GM18502 (cell line): ENCODE results near the gene EFHB.
"Not testable (repeated sequence)": the region's sequence is repeated elsewhere in the genome, so short reads cannot be mapped to it uniquely, and the experiment has no call there.

Experiments
- ATAC-seq: cut with Tn5 transposase; IDR thresholded peaks from one replicate; pipeline ENCODE4 v1.9.1; 2021; ENCODE audit warnings: mild to moderate bottlenecking; ENCODE audit not compliant: unreplicated experiment, poor library complexity

The EFHB gene

GRCh38 chr3:19931767-19932188, 2.2 kb downstream of the EFHB start:
- peak; percentile 57 for ATAC-seq

DNA sequence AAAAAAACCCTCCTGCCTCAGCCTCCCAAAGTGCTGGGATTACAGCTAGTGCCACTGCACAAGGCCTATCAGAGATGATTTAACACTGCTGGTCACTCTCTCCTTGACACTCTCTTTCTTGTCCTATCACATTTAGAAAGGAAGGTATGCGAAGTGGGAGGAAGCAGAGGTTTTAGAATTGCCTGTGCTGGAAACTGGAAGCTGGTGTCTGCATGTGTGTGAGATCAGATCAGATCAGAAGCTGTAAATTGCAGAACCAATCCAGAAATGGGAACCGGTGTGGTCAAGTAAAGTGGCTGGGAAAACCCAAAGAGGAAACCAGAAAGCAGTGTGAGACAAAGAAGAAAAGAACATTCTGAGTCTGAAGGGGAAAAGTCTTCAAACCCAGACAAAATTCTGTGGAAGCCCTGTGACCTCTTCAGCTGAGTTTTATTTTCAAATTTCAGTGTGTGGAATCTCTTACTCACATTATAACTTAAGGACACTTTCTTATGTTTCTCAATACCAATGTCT, 2.8 kb downstream of the EFHB start:
- ATAC-seq: peak; percentile 89

- ATAC-seq: no peak
Measured at GRCh38 chr3:19920401-19921080, 13.5 kb downstream of the EFHB start.

DNA sequence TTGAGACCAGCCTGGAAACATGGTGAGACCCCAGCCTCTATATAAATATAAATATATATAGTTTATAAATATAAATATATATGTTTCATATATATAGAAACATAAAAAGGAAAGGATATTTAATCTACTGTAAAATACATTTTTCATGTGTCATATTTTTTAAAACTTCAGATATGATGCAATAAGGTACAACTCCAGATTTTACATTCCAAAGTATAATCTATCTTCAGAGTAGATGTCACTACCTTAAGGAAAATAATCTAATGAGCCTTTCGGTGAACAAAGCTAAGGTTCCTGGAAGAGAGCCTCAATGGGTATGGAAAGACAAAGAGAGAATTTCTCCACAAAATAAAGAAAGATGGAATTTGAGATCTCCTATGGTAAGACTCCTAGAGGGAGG, 16.9 kb downstream of the EFHB start:
- ATAC-seq: no peak

- no peak for ATAC-seq
Measured at GRCh38 chr3:19911452-19911851, 22.6 kb downstream of the EFHB start.

DNA sequence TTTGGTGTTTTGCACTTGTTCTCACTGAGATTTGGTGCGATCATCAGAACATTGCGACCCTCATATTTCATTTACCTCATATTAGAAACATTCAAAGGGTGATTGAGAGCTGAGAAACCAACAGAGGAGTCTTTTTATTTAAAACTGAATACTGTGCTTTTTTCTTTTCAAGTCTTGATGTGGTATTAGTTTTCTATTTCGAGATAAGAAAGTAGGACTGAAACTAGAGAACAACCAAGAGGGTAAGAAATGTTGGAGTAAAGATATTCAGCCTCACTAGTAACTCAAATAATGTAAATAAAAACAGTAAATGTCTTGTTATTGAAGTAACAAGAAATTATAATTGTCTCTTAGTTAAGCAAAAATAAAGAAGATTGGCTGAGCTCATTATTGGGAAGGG, 26.5 kb downstream of the EFHB start:
- ATAC-seq: no peak

GRCh38 chr3:19903649-19904048, 30.4 kb downstream of the EFHB start:
- no peak for ATAC-seq

- no peak for ATAC-seq
Measured at GRCh38 chr3:19901918-19902317, 32.1 kb downstream of the EFHB start.

DNA sequence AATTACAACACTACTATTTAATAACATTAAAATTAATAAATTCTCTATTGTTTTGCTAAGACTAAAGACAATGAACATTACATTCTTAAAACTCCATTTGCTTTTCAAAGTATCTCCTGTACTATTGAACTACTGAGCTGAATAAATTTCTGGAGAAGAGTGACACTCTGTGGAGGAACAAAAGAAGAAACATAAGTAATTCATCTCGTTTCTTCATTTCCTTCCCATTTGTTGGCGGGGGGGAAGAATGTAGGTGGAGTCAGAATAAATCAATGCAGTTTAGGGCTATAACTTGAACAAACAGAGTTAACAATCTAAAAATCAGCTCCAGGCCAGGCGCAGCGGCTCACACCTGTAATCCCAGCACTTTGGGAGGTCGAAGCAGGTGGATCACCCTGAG, 32.7 kb downstream of the EFHB start:
- no peak for ATAC-seq

- ATAC-seq: not testable (repeated sequence)
Measured at GRCh38 chr3:19899833-19900232, 34.2 kb downstream of the EFHB start.

- ATAC-seq: no peak
Measured at GRCh38 chr3:19899264-19899663, 34.8 kb downstream of the EFHB start.

DNA sequence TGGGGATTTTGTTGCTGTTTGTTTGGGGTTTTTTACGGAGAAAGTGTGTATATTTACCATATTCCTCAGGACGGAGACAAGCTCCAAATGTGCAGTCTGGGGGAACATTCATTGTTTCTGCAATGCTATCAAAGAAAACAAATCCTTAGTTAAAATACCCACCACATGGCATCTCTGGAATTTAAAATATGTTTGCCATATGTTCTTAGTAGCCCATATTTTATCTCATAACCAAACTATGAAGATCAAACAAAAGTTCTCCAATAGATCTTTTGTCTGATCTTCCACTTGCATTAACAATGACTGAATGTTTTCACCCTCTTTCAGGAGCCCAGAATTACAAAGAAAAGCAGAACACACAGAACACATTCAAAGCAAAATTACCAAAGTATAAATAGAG, 35.3 kb downstream of the EFHB start:
- ATAC-seq: no peak

- no peak for ATAC-seq
Measured at GRCh38 chr3:19891740-19892139, 42.3 kb downstream of the EFHB start.

DNA sequence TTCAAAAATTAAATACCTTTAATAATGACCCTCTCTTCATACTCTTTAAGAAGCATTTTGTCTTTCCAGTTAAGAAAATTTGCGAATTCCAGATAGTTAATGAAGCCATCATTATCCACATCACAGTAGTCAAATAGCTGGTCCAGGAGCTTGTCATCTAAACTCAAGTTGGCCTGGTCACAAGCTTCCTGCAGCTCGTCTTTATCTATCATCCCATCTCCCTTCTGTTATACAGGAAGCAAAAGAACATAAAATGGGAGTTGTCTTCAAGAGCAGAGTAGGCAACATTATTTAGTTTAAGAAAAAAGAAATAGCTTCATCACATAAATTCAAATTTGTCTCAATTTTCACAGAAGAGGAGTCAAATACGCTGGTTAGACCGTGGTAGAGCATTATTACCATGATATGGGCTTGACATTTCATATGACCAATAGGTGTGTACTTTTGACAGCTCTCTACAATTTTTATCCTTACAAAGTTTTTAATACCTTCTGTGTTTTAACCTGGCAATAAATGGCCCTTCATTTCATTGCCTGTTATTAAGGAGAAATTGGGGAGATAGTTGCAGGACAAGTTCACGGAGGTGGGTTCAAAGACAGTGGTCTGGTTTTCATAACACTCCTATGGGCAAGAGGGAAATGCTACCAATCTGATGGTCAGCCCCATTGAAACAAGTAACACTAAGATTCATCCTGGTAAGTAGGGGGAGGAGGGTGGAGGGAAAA, 45.4 kb downstream of the EFHB start:
- ATAC-seq: no peak

- ATAC-seq: not testable (repeated sequence)
Measured at GRCh38 chr3:19887122-19887521, 46.9 kb downstream of the EFHB start.

GRCh38 chr3:19886404-19886803, 47.6 kb downstream of the EFHB start:
- ATAC-seq: no peak

DNA sequence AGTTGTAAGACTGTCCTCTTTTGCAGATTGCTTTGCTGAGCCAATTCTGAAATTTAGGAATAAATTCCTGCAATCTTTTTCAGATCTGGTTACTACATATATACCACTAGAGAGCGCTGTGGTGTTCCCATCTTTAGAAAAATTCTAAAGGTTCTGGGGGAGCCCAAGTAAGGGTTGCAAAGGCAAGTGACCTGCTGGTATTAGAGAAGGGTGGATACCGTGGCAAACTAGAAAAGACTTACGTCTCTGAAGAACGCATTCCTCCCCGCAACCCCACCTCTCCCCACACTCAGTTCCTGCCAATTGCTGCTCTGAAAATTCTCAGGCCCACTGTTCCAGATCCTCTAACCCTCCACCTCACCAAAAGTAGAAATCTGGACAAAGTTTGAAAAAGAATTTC, 48.5 kb downstream of the EFHB start:
- peak; percentile 67 for ATAC-seq

GRCh38 chr3:19881852-19882251, 52.2 kb downstream of the EFHB start:
- ATAC-seq: no peak

- no peak for ATAC-seq
Measured at GRCh38 chr3:19881036-19881435, 53.0 kb downstream of the EFHB start.

DNA sequence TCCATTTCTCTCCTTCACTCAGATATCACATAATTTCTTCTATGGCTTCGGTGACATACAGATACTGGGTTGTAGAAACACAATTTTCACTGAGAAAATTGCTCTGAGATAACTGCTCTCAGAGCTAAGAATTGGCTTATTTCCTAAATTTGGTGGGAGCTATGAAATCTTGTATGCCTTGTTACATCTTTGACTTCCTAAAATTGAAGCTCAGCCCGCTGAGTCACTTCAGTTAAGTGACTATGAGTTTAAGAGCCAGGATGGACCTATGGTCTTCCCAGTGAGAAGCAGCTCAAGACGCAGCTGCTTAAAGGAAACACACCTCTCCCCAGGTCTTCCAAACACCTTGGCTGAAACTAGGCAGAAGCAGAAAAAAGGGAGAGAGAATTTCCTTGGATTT, 56.4 kb downstream of the EFHB start:
- no peak for ATAC-seq

- peak; percentile 96 for ATAC-seq
Measured at GRCh38 chr3:19866751-19867347, 67.2 kb downstream of the EFHB start.
